ENCODE data around the gene LCE2D. TPM values are rescaled to one million over a fixed set of nuclear protein-coding genes. Genes with fewer than 3 reads are reported as not detected.
A peak's percentile ranks its signal among the peaks of the same experiment; 100 is the strongest.

LCE2D gene
- total RNA-seq (2012; rRNA removed) = not detected in 2 replicates
- polyA plus RNA-seq (2012; rRNA removed) = not detected in 2 replicates
- polyA plus RNA-seq (2012; cell fraction: cytosol; rRNA removed) = not detected in 2 replicates
- polyA plus RNA-seq (2012; cell fraction: nucleus; rRNA removed; ENCODE audit: low replicate concordance) = not detected in 2 replicates
- not detected for Bru-seq, nascent RNA
- not detected for BruChase-seq, experiment 1, labeled RNA remaining after a 6-hour chase
- not detected for BruChase-seq, experiment 2, labeled RNA remaining after a 2-hour chase
- long read RNA-seq = 0 reads

GRCh38 chr1:152663098-152663497 is at the start of gene LCE2D:
Gene LCE2D, plus strand, starts transcription at chr1:152663380. Its CDS starts 726 bp downstream, at chr1:152664106.
- no peaks in the 10 kb centered on the region for H3K36me3 ChIP-seq (ENCODE audit: control insufficient read depth, insufficient read depth, low read length)
- ATAC-seq (ENCODE audit: low read depth) (no peak), DNase-seq (no peak)
- H3K9ac ChIP-seq (ENCODE audit: low read depth, low read length) = no peak within 1 kb of the TSS
- no TSS peak for BruUV-seq (replicated peaks)
- ChIA-PET POLR2A (ENCODE audit: unreplicated experiment) (no interaction called here), CTCF (interaction anchor here (1.3 kb wide), 1 partner anchor 9 kb away, joined by 4 read pairs; no protein-coding TSS in a partner anchor)
- no peak within 1 kb of the TSS for H2BK20ac ChIP-seq (ENCODE audit: low read depth, low read length)
- in situ Hi-C loops (cut with MboI; ENCODE audit: low sequenced_read_pairs) = loop anchor here (25.0 kb wide), 1 partner anchor 549 kb away; the partner anchor contains the start of genes LELP1 and PRR9
- H4K91ac ChIP-seq (ENCODE audit: insufficient read depth, low read depth, low read length) = no peak within 1 kb of the TSS
- no peaks in the 10 kb centered on the region for H3K9me3 ChIP-seq (ENCODE audit: control insufficient read depth, insufficient read depth, low read length)
- TF ChIP-seq BHLHE40 (IDR thresholded peaks at IDR 0.05; ENCODE audit: low read depth, low read length) = 0 out of 2 replicates have a peak, but pooled peaks have one; percentile 10
- no peak for TF ChIP-seq RAD21 (IDR thresholded peaks at IDR 0.05; ENCODE audit: low read length)
- no peak for TF ChIP-seq CHD1 (IDR thresholded peaks at IDR 0.05; ENCODE audit: low read depth, low read length)
- TF ChIP-seq RCOR1 (IDR thresholded peaks at IDR 0.05; ENCODE audit: insufficient replicate concordance, low read length) = no peak
- TF ChIP-seq SMC3 (IDR thresholded peaks at IDR 0.05; ENCODE audit: low read depth, low read length) = no peak
- no peak for TF ChIP-seq USF2 (IDR thresholded peaks at IDR 0.05; ENCODE audit: low read depth, low read length)
- H4K8ac ChIP-seq (ENCODE audit: low read depth in 2 of 2, low read length in 2 of 2) = no peak within 1 kb of the TSS
- no peak within 1 kb of the TSS for H3K4ac ChIP-seq (ENCODE audit: low read depth, low read length)
- dilution Hi-C loops (cut with HindIII; ENCODE audit: low sequenced_read_pairs, unreplicated experiment) = no loop called here
- H3K23ac ChIP-seq (ENCODE audit: low read depth, low read length) = no peak within 1 kb of the TSS
- no peaks in the 10 kb centered on the region; the same call in 1 of the 2 replicates for H3K27me3 ChIP-seq (ENCODE audit: control insufficient read depth, insufficient read depth, low read length)
- H2AFZ ChIP-seq (replicated peaks; ENCODE audit: low read length, poor library complexity) = no peak within 1 kb of the TSS
- no peak within 1 kb of the TSS for H2AK5ac ChIP-seq (ENCODE audit: low read depth, low read length)
- H4K20me1 ChIP-seq (ENCODE audit: insufficient read depth, low read length) = no peaks in the 10 kb centered on the region
- no peak within 1 kb of the TSS for H3K4me2 ChIP-seq (ENCODE audit: low read depth, low read length)
- no peak within 1 kb of the TSS for H4K5ac ChIP-seq (ENCODE audit: low read depth, low read length)
- no peak within 1 kb of the TSS for H2AK9ac ChIP-seq (replicated peaks; ENCODE audit: low read depth, low read length, poor library complexity)
- 29% methylated on average over 1 of the region's 3 CpGs; no CpG with 5 or more reads in 1 of the 2 experiments for WGBS, 2 experiments (ENCODE audit: extremely low coverage in 2 of 2, insufficient read length in 1 of 2)
- H3K79me1 ChIP-seq (ENCODE audit: low read depth in 1 of 2, low read length in 2 of 2) = no peaks in the 10 kb centered on the region
- H2BK120ac ChIP-seq (ENCODE audit: low read depth, low read length) = no peak within 1 kb of the TSS
- H3K4me1 ChIP-seq (ENCODE audit: control insufficient read depth, insufficient read depth, low read length) = no peaks in the 10 kb centered on the region
- no peak within 1 kb of the TSS for H3K14ac ChIP-seq (replicated peaks; ENCODE audit: low read depth, low read length)
- intact Hi-C loops (cut with micrococcal nuclease) = no loop called here
- no peak within 1 kb of the TSS for H3K56ac ChIP-seq (ENCODE audit: extremely low read depth, insufficient read depth, low read length)
- H2BK15ac ChIP-seq (ENCODE audit: low read depth, low read length) = no peak within 1 kb of the TSS
- H3K4me3 ChIP-seq (ENCODE audit: insufficient read depth, low read depth, low read length) = no peak within 1 kb of the TSS
- no peak within 1 kb of the TSS for H2BK5ac ChIP-seq (ENCODE audit: low read depth, low read length, poor library complexity, severe bottlenecking)
- no peaks in the 10 kb centered on the region for H3K9me1 ChIP-seq (ENCODE audit: insufficient read depth, low read length)
- H3K27ac ChIP-seq (ENCODE audit: insufficient read depth, low read length) = no peak within 1 kb of the TSS
- no peak within 1 kb of the TSS for H3K18ac ChIP-seq (ENCODE audit: low read depth, low read length)
